DND-41 (cell line): ENCODE data around the gene RIC1.

ENCODE experiments used
- ATAC-seq: fragments of 200-7000 bp; cut with Tn5 transposase; 3 replicates; pipeline ENCODE4 v1.9.1; 2021; ENCODE audit warnings: low read depth; ENCODE audit not compliant: insufficient read depth
- DNase-seq: peaks from one replicate; pipeline ENCODE4 v3.0.0-alpha.2; 2020
- H2AFZ ChIP-seq: 2 replicates; pipeline ENCODE4 v1.6.0; 2012; ENCODE audit warnings: low read depth, low read length
- H3K27ac ChIP-seq: 2 replicates; pipeline ENCODE4 v1.5.1; 2012; ENCODE audit warnings: low read length, inconsistent platforms
- H3K27me3 ChIP-seq: fragments of 200-600 bp; sonication (generic); 2 replicates; pipeline ENCODE4 v1.6.0; 2012; ENCODE audit warnings: low read length, mild to moderate bottlenecking, inconsistent platforms; ENCODE audit not compliant: insufficient read depth, poor library complexity
- H3K36me3 ChIP-seq: 2 replicates; pipeline ENCODE4 v1.5.1; 2012; ENCODE audit warnings: low read length, inconsistent platforms; ENCODE audit not compliant: insufficient read depth
- H3K4me1 ChIP-seq: 2 replicates; pipeline ENCODE4 v1.5.1; 2012; ENCODE audit warnings: mild to moderate bottlenecking, low read length; ENCODE audit not compliant: insufficient read depth
- H3K4me2 ChIP-seq: 2 replicates; pipeline ENCODE4 v1.6.0; 2012; ENCODE audit warnings: mild to moderate bottlenecking, moderate library complexity, low read length, inconsistent platforms; ENCODE audit not compliant: insufficient read depth
- H3K4me3 ChIP-seq, 2 experiments: fragments of 200-600 bp in 1 of 2; shearing (Covaris generic) in 1 of 2; 2 replicates each; pipeline ENCODE4 v1.5.1; 2012 to 2016; ENCODE audit warnings: inconsistent platforms in 2 of 2, low read length in 2 of 2, mild to moderate bottlenecking in 2 of 2, low read depth in 1 of 2, moderate library complexity in 1 of 2
- H3K79me2 ChIP-seq: 2 replicates; pipeline ENCODE4 v1.6.0; 2012; ENCODE audit warnings: low read length, inconsistent platforms; ENCODE audit not compliant: insufficient read depth
- H3K9ac ChIP-seq: 2 replicates; pipeline ENCODE4 v1.6.0; 2012; ENCODE audit warnings: low read depth, mild to moderate bottlenecking, inconsistent platforms, low read length, moderate library complexity
- H3K9me3 ChIP-seq: 2 replicates; pipeline ENCODE4 v1.5.1; 2012; ENCODE audit warnings: low read length, moderate library complexity, mild to moderate bottlenecking, inconsistent platforms; ENCODE audit not compliant: insufficient read depth, severe bottlenecking
- H4K20me1 ChIP-seq: 2 replicates; pipeline ENCODE4 v1.6.0; 2012; ENCODE audit warnings: low read length; ENCODE audit not compliant: insufficient read depth
- CTCF ChIP-seq: IDR thresholded peaks from 2 replicates; pipeline ENCODE4 v1.5.1; 2012; ENCODE audit warnings: borderline replicate concordance, low read length, moderate library complexity, mild to moderate bottlenecking; ENCODE audit not compliant: poor library complexity, severe bottlenecking; ENCODE audit errors: extremely low read depth
- EZH2 ChIP-seq: IDR thresholded peaks from 3 replicates; pipeline ENCODE4 v1.6.1; 2012; ENCODE audit warnings: borderline replicate concordance, low read depth, mild to moderate bottlenecking, moderate library complexity, low read length, inconsistent platforms; ENCODE audit not compliant: severe bottlenecking

The RIC1 gene

GRCh38 chr9:5819174-5819573, 190.3 kb downstream of the RIC1 start:
- H2AFZ ChIP-seq: no peak overlapping the region
- ATAC-seq (no peak), DNase-seq (no peak)
- H3K4me1 ChIP-seq: no peaks in the 10 kb centered on the region
- H3K4me2 ChIP-seq: no peak overlapping the region
- no peak overlapping the region for H3K9ac ChIP-seq
- no peaks in the 10 kb centered on the region for H4K20me1 ChIP-seq
- no peaks in the 10 kb centered on the region for H3K79me2 ChIP-seq
- no peaks in the 10 kb centered on the region; the same call in 1 of the 2 replicates for H3K36me3 ChIP-seq
- no peak overlapping the region for H3K4me3 ChIP-seq
- H3K27me3 ChIP-seq: no peaks in the 10 kb centered on the region
- TF ChIP-seq EZH2: no peak
- TF ChIP-seq CTCF: no peak
- no peak overlapping the region for H3K27ac ChIP-seq
- H3K9me3 ChIP-seq: no peaks in the 10 kb centered on the region

GRCh38 chr9:5820425-5820824, 191.5 kb downstream of the RIC1 start:
- Histone ChIP-seq H3K27me3 (no peaks in the 10 kb centered on the region), H3K79me2 (no peaks in the 10 kb centered on the region), H3K36me3 (no peaks in the 10 kb centered on the region), H3K4me1 (no peaks in the 10 kb centered on the region), H4K20me1 (no peaks in the 10 kb centered on the region), H3K27ac (no peak overlapping the region), H3K9ac (no peak overlapping the region), H2AFZ (no peak overlapping the region), H3K4me3 (no peak overlapping the region), H3K9me3 (no peaks in the 10 kb centered on the region), H3K4me2 (no peak overlapping the region)
- DNase-seq (no peak), ATAC-seq (no peak)
- no peak for TF ChIP-seq CTCF
- TF ChIP-seq EZH2: no peak

- no peak overlapping the region for H3K4me2 ChIP-seq
- ATAC-seq (no peak), DNase-seq (no peak)
- H3K27ac ChIP-seq: no peak overlapping the region
- H3K9ac ChIP-seq: no peak overlapping the region
- no peak overlapping the region for H2AFZ ChIP-seq
- no peaks in the 10 kb centered on the region for H3K9me3 ChIP-seq
- H4K20me1 ChIP-seq: no peaks in the 10 kb centered on the region
- TF ChIP-seq CTCF: no peak
- no peak for TF ChIP-seq EZH2
- no peaks in the 10 kb centered on the region for H3K79me2 ChIP-seq
- H3K4me3 ChIP-seq: no peak overlapping the region
- no peaks in the 10 kb centered on the region for H3K4me1 ChIP-seq
- H3K27me3 ChIP-seq: no peaks in the 10 kb centered on the region
- H3K36me3 ChIP-seq: no peaks in the 10 kb centered on the region; the same call in 1 of the 2 replicates
These were observed 196.3 kb downstream of the RIC1 start for GRCh38 chr9:5825223-5825622.
